ENCODE results near the gene ZXDC.

- no peak for TF ChIP-seq CTCF (conservative IDR thresholded peaks at IDR 0.05; ENCODE audit: low read depth, low read length)
- TF ChIP-seq EZH2 (IDR thresholded peaks at IDR 0.05; ENCODE audit: borderline replicate concordance, low read depth, low read length, poor library complexity, severe bottlenecking), result no peak
These were observed 55.6 kb downstream of the ZXDC start for GRCh38 chr3:126419886-126420786.
